HepG2 (cell line): ENCODE measurements around the gene BBOX1. TPM values are rescaled to one million over a fixed set of nuclear protein-coding genes. Genes with fewer than 3 reads are reported as not detected.

Source experiments
- ATAC-seq: fragments of 200-7000 bp; cut with Tn5 transposase; 3 replicates; pipeline ENCODE4 v1.9.1; 2020; ENCODE audit warnings: mild to moderate bottlenecking, moderate library complexity
- BruUV-seq: library from RNA; stranded (reverse); fragments of 400-500 nt; replicated peaks from 2 replicates; lab custom pipeline; 2021; lab: Mats Ljungman, UMichigan
- CTCF ChIA-PET: fragments of 300-600 bp; formaldehyde crosslinking; extraction: SDS; loops from one replicate; lab custom pipeline; 2021; ENCODE audit warnings: low total read pairs, inconsistent platforms, low intra/inter-chr PET ratio; lab: Yijun Ruan, JAX
- POLR2A ChIA-PET: fragments of 350-600 bp; sonication (Branson Sonifier 250); formaldehyde crosslinking; loops from one replicate; lab custom pipeline; 2020; ENCODE audit warnings: antibody characterized with exemption, inconsistent platforms; lab: Yijun Ruan, JAX
- DNase-seq: peaks from one replicate; pipeline ENCODE4 v3.0.0-alpha.2; 2015; ENCODE audit warnings: low spot score
- FAIRE-seq: peaks from 3 replicates; lab custom pipeline; 2011; peaks lifted over from hg19 to GRCh38; lab: Jason Lieb, UNC
- H2AFZ ChIP-seq: one replicate; pipeline ENCODE4 v1.6.1; 2011; ENCODE audit warnings: low read length, inconsistent platforms
- H3K27ac ChIP-seq: fragments of 300-600 bp; 3 replicates; pipeline ENCODE4 v1.8.0; 2011; ENCODE audit warnings: mixed run types, mild to moderate bottlenecking, mixed read lengths, low read length, inconsistent platforms; ENCODE audit not compliant: insufficient read depth; ENCODE audit errors: extremely low read length
- H3K27me3 ChIP-seq, 2 experiments: fragments of 200-600 bp in 1 of 2; 2 replicates in 1 of 2; 3 replicates in 1 of 2; pipeline versions ENCODE4 v1.6.0 to v1.8.0; 2011; ENCODE audit warnings: low read length in 2 of 2, mild to moderate bottlenecking in 2 of 2, moderate library complexity in 2 of 2, inconsistent platforms in 1 of 2; ENCODE audit not compliant: insufficient read depth in 2 of 2, control insufficient read depth in 1 of 2
- H3K36me3 ChIP-seq, 2 experiments: fragments of 200-600 bp in 1 of 2; replicated peaks in 1 of 2; 2 replicates in 1 of 2; 3 replicates in 1 of 2; pipeline versions ENCODE4 v1.5.1 to v1.8.0; 2011; ENCODE audit warnings: low read length in 2 of 2, inconsistent platforms in 1 of 2; ENCODE audit not compliant: insufficient read depth in 2 of 2, control insufficient read depth in 1 of 2
- H3K4me1 ChIP-seq: 2 replicates; pipeline ENCODE4 v1.5.1; 2012; ENCODE audit warnings: low read length, inconsistent platforms; ENCODE audit not compliant: insufficient read depth
- H3K4me2 ChIP-seq: 2 replicates; pipeline ENCODE4 v1.6.0; 2011; ENCODE audit warnings: low read depth, low read length, inconsistent platforms
- H3K4me3 ChIP-seq, 3 experiments: fragments of 200-600 bp in 1 of 3; sonication (generic), shearing (Covaris generic) in 1 of 3; replicated peaks in 1 of 3; 2 replicates each; pipeline ENCODE4 v1.5.1; 2011 to 2016; ENCODE audit warnings: low read length in 3 of 3, inconsistent platforms in 2 of 3, low read depth in 2 of 3, mild to moderate bottlenecking in 2 of 3, control low read depth in 1 of 3, mixed read lengths in 1 of 3; ENCODE audit not compliant: insufficient read depth in 1 of 3
- H3K79me2 ChIP-seq: one replicate; pipeline ENCODE4 v1.6.1; 2011; ENCODE audit warnings: low read length, inconsistent platforms; ENCODE audit not compliant: insufficient read depth
- H3K9ac ChIP-seq: 2 replicates; pipeline ENCODE4 v1.6.0; 2011; ENCODE audit warnings: mild to moderate bottlenecking, low read depth, low read length, inconsistent platforms; ENCODE audit not compliant: insufficient read depth
- H3K9me3 ChIP-seq: 2 replicates; pipeline ENCODE4 v1.5.1; 2012; ENCODE audit warnings: mild to moderate bottlenecking, low read length
- H4K20me1 ChIP-seq: 2 replicates; pipeline ENCODE4 v1.6.0; 2011; ENCODE audit warnings: inconsistent platforms, mild to moderate bottlenecking, low read length, moderate library complexity; ENCODE audit not compliant: insufficient read depth
- AHR ChIP-seq: IDR thresholded peaks from 2 replicates; pipeline ENCODE4 v1.6.1; 2018; ENCODE audit warnings: missing genetic modification reagents, missing compliant biosample characterization
- DR1 ChIP-seq: sonication (generic); formaldehyde crosslinking; IDR thresholded peaks from 2 replicates; pipeline ENCODE4 v1.8.0; 2021; ENCODE audit warnings: mild to moderate bottlenecking, missing genetic modification reagents, inconsistent platforms
- FLYWCH1 ChIP-seq: sonication (generic); formaldehyde crosslinking; IDR thresholded peaks from 2 replicates; pipeline ENCODE4 v1.8.1; 2023; ENCODE audit warnings: mild to moderate bottlenecking, missing genetic modification reagents
- FOXO1 ChIP-seq: sonication (generic); formaldehyde crosslinking; IDR thresholded peaks from 2 replicates; pipeline ENCODE4 v1.4.0; 2020; ENCODE audit warnings: missing genetic modification reagents
- GLMP ChIP-seq: sonication (generic); formaldehyde crosslinking; IDR thresholded peaks from 2 replicates; pipeline ENCODE4 v1.9.0; 2021; ENCODE audit warnings: missing genetic modification reagents, mild to moderate bottlenecking, borderline replicate concordance
- KMT2A ChIP-seq: sonication (generic); formaldehyde crosslinking; IDR thresholded peaks from 2 replicates; pipeline ENCODE4 v1.4.0; 2020; ENCODE audit warnings: missing genetic modification reagents
- NFKBIZ ChIP-seq: IDR thresholded peaks from 2 replicates; pipeline ENCODE4 v1.6.1; 2018; ENCODE audit warnings: missing genetic modification reagents, missing compliant biosample characterization
- TEAD2 ChIP-seq: sonication (generic); formaldehyde crosslinking; IDR thresholded peaks from 2 replicates; pipeline ENCODE4 v1.9.0; 2021; ENCODE audit warnings: missing genetic modification reagents
- TFE3 ChIP-seq: IDR thresholded peaks from 2 replicates; pipeline ENCODE4 v1.6.1; 2016
- ZBTB46 ChIP-seq: sonication (generic); formaldehyde crosslinking; IDR thresholded peaks from 2 replicates; pipeline ENCODE4 v1.4.0; 2020; ENCODE audit warnings: mild to moderate bottlenecking, missing genetic modification reagents, borderline replicate concordance
- ZKSCAN8 ChIP-seq: IDR thresholded peaks from 2 replicates; pipeline ENCODE4 v1.6.1; 2016; ENCODE audit warnings: borderline replicate concordance, missing genetic modification reagents, missing compliant biosample characterization
- ZMYM4 ChIP-seq: sonication (generic); formaldehyde crosslinking; IDR thresholded peaks from 2 replicates; pipeline ENCODE4 v1.8.1; 2023; ENCODE audit warnings: mild to moderate bottlenecking, missing genetic modification reagents
- ZNF761 ChIP-seq: sonication (generic); formaldehyde crosslinking; conservative IDR thresholded peaks from 2 replicates; pipeline ENCODE4 v1.4.0; 2020; ENCODE audit warnings: mild to moderate bottlenecking, missing genetic modification reagents
- WGBS: methylation state at CpG from one replicate; pipeline ENCODE4 v1.1.6; 2017; ENCODE audit warnings: low lambda C conversion rate; 5-methylcytosine and 5-hydroxymethylcytosine counted together
- in situ Hi-C: cut with HindIII; loops from 2 replicates; pipeline ENCODE4 v1.10.0; 2017; ENCODE audit warnings: low pct_unique_long_range_greater_than_20kb; ENCODE audit not compliant: extremely low pct_ligation_motif_present
- intact Hi-C: fragments of 100-400 bp; cut with micrococcal nuclease; formaldehyde crosslinking; loops from one replicate; pipeline ENCODE4 v1.10.0; 2022; ENCODE audit not compliant: unreplicated experiment
- polyA plus RNA-seq, 8 experiments: library from polyadenylated mRNA; depleted of rRNA in 3 of 8; stranded (reverse) in 7 of 8; unstranded in 1 of 8; fragments of >200 nt; fragmentation: Illumina TruSeq in 4 of 8; extraction: Trizol in 4 of 8; gene quantifications; 2 replicates each; pipeline versions ENCODE4 v1.2.1 to v1.2.3, GENCODE V29; 2011 to 2016; ENCODE audit warnings: low read depth in 4 of 8, missing spikeins in 1 of 8, mixed read lengths in 1 of 8; ENCODE audit not compliant: insufficient read depth in 1 of 8
- total RNA-seq, 5 experiments: library from RNA; depleted of rRNA; stranded (reverse); fragments of >200 nt; fragmentation: Illumina TruSeq; extraction: Trizol; gene quantifications; 2 replicates each; pipeline ENCODE4 v1.2.3, GENCODE V29; 2016; ENCODE audit warnings: low read depth in 1 of 5
- TF ChIP-seq, protein P1 (sequence below): sonication (generic); formaldehyde crosslinking; IDR thresholded peaks from 2 replicates; pipeline ENCODE4 v1.9.0; 2022; ENCODE audit warnings: low read depth, missing genetic modification reagents
- TF ChIP-seq, protein P2 (sequence below): sonication (generic); formaldehyde crosslinking; IDR thresholded peaks from 2 replicates; pipeline ENCODE4 v1.8.1; 2023; ENCODE audit warnings: missing genetic modification reagents, inconsistent platforms, borderline replicate concordance

The BBOX1 gene
- total and polyA plus RNA-seq, 2 of the 13 experiments (the other 11 are each of a cell fraction or from before 2014, with no cell fraction given), result not detected

GRCh38 chr11:27108809-27109208, 68.2 kb downstream of the BBOX1 start:
- FAIRE-seq (no peak), ATAC-seq (no peak), DNase-seq (no peak)
- CTCF ChIA-PET, result no interaction called here
- Histone ChIP-seq H4K20me1 (no peaks in the 10 kb centered on the region), H3K9ac (no peak overlapping the region), H3K4me2 (no peak overlapping the region), H3K79me2 (no peaks in the 10 kb centered on the region), H3K4me1 (no peaks in the 10 kb centered on the region), H2AFZ (no peak overlapping the region), H3K27ac (no peak overlapping the region), H3K9me3 (no peaks in the 10 kb centered on the region), H3K4me3 (no peak overlapping the region), H3K36me3 (no peaks in the 10 kb centered on the region), H3K27me3 (no peaks in the 10 kb centered on the region)
- TF ChIP-seq ZNF761 (CRISPR knock-in tag) (no peak), KMT2A (CRISPR knock-in tag) (no peak), GLMP (no peak), TEAD2 (no peak), ZBTB46 (CRISPR knock-in tag) (no peak), ZKSCAN8 (CRISPR knock-in tag) (no peak), NFKBIZ (CRISPR knock-in tag) (no peak), TFE3 (CRISPR knock-in tag) (no peak), AHR (no peak), ZMYM4 (CRISPR knock-in tag) (no peak), FLYWCH1 (CRISPR knock-in tag) (no peak), DR1 (CRISPR knock-in tag) (no peak), FOXO1 (CRISPR knock-in tag) (no peak)
- TF ChIP-seq, protein P1, sequence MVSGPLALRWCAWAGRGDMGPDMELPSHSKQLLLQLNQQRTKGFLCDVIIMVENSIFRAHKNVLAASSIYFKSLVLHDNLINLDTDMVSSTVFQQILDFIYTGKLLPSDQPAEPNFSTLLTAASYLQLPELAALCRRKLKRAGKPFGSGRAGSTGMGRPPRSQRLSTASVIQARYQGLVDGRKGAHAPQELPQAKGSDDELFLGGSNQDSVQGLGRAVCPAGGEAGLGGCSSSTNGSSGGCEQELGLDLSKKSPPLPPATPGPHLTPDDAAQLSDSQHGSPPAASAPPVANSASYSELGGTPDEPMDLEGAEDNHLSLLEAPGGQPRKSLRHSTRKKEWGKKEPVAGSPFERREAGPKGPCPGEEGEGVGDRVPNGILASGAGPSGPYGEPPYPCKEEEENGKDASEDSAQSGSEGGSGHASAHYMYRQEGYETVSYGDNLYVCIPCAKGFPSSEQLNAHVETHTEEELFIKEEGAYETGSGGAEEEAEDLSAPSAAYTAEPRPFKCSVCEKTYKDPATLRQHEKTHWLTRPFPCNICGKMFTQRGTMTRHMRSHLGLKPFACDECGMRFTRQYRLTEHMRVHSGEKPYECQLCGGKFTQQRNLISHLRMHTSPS (CRISPR knock-in tag), result no peak
- TF ChIP-seq, protein P2, sequence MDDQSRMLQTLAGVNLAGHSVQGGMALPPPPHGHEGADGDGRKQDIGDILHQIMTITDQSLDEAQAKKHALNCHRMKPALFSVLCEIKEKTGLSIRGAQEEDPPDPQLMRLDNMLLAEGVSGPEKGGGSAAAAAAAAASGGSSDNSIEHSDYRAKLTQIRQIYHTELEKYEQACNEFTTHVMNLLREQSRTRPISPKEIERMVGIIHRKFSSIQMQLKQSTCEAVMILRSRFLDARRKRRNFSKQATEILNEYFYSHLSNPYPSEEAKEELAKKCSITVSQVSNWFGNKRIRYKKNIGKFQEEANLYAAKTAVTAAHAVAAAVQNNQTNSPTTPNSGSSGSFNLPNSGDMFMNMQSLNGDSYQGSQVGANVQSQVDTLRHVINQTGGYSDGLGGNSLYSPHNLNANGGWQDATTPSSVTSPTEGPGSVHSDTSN, result no peak
- intact Hi-C loops, result no loop called here
- no TSS peak for BruUV-seq
- POLR2A ChIA-PET, result no interaction called here
- 18% methylated on average over 4 of the region's 4 CpGs for WGBS
- in situ Hi-C loops, result no loop called here
